Measurements from ENCODE around the gene COPB1.

DNA sequence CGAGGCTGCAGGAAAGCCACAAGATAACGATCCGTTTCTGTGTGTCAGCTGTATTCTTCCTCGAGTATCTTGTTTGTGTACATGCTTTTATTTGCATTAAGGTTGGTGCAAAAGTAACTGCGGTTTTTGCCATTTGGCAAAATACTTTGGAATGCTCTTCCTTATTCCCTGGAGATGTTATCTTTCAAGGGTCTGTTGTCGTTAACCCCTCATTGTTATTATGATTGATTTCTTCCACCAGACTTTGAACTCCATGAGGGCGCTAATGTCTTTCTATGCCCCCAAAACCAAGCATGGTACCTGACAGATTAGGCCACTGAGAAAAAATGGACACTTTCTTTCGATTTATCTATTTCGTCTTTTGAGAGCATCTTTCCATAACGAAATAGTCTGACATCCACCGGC lies 21.1 kb upstream of the COPB1 start:
- TF ChIP-seq, protein P1, sequence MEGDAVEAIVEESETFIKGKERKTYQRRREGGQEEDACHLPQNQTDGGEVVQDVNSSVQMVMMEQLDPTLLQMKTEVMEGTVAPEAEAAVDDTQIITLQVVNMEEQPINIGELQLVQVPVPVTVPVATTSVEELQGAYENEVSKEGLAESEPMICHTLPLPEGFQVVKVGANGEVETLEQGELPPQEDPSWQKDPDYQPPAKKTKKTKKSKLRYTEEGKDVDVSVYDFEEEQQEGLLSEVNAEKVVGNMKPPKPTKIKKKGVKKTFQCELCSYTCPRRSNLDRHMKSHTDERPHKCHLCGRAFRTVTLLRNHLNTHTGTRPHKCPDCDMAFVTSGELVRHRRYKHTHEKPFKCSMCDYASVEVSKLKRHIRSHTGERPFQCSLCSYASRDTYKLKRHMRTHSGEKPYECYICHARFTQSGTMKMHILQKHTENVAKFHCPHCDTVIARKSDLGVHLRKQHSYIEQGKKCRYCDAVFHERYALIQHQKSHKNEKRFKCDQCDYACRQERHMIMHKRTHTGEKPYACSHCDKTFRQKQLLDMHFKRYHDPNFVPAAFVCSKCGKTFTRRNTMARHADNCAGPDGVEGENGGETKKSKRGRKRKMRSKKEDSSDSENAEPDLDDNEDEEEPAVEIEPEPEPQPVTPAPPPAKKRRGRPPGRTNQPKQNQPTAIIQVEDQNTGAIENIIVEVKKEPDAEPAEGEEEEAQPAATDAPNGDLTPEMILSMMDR (IDR thresholded peaks at IDR 0.05; ENCODE audit: insufficient read depth, low read length, poor library complexity, severe bottlenecking), result no peak
- TF ChIP-seq EZH2phosphoT487 (conservative IDR thresholded peaks at IDR 0.05; ENCODE audit: low read length), result no peak
